K562 (cell line): Measurements from ENCODE around the gene DAB2.

Source experiments
- EP300 ChIP-seq: IDR thresholded peaks from 2 replicates; pipeline ENCODE4 v1.6.1; 2012; ENCODE audit warnings: low read length, improper control_type of control experiment
- KLF13 ChIP-seq: fragments of 450-650 bp; IDR thresholded peaks from 2 replicates; pipeline ENCODE4 v1.6.1; 2016; ENCODE audit warnings: missing genetic modification characterization, low read depth, mild to moderate bottlenecking, missing compliant biosample characterization, moderate library complexity, borderline replicate concordance
- POLR2AphosphoS5 ChIP-seq: IDR thresholded peaks from 2 replicates; pipeline ENCODE4 v1.6.1; 2011; ENCODE audit warnings: mild to moderate bottlenecking, low read depth, low read length, moderate library complexity; ENCODE audit not compliant: control insufficient read depth, insufficient read depth
- RBM17 ChIP-seq: fragments of 200-400 bp; formaldehyde crosslinking; IDR thresholded peaks from 2 replicates; pipeline ENCODE4 v1.6.1; 2017; ENCODE audit warnings: low read depth, mild to moderate bottlenecking, low read length, borderline replicate concordance
- SREBF2 ChIP-seq: sonication (generic); formaldehyde crosslinking; IDR thresholded peaks from 2 replicates; pipeline ENCODE4 v1.4.0; 2020; ENCODE audit warnings: mild to moderate bottlenecking, missing genetic modification reagents
- ZNF224 ChIP-seq: sonication (generic); formaldehyde crosslinking; IDR thresholded peaks from 2 replicates; pipeline ENCODE4 v1.8.0; 2022; ENCODE audit warnings: mild to moderate bottlenecking, missing genetic modification reagents
- ZNF3 ChIP-seq: fragments of 250-450 bp; sonication (Bioruptor Pico); IDR thresholded peaks from 2 replicates; pipeline ENCODE4 v1.5.0; 2021; ENCODE audit warnings: mild to moderate bottlenecking, moderate library complexity
- ZNF436 ChIP-seq: fragments of 250-450, 450-650 bp; sonication (Bioruptor Pico); formaldehyde crosslinking; IDR thresholded peaks from 2 replicates; pipeline ENCODE4 v1.7.0; 2020; ENCODE audit warnings: mild to moderate bottlenecking
- TF ChIP-seq, protein P1 (sequence below), 3 experiments: IDR thresholded peaks in 2 of 3; conservative IDR thresholded peaks in 1 of 3; 2 replicates each; pipeline ENCODE4 v1.5.1; 2011 to 2012; ENCODE audit warnings: low read length in 3 of 3, mild to moderate bottlenecking in 3 of 3, control low read depth in 2 of 3, improper control_type of control experiment in 1 of 3, inconsistent platforms in 1 of 3, low read depth in 1 of 3, mixed read lengths in 1 of 3, moderate library complexity in 1 of 3; ENCODE audit not compliant: insufficient read depth in 2 of 3
- TF ChIP-seq, protein P2 (sequence below), 2 experiments: fragments of 450-650 bp; formaldehyde crosslinking in 1 of 2; IDR thresholded peaks; 2 replicates each; pipeline versions ENCODE4 v1.4.0 to v1.6.1; 2014 to 2020; ENCODE audit warnings: mild to moderate bottlenecking in 2 of 2, borderline replicate concordance in 1 of 2, low read depth in 1 of 2
- TF ChIP-seq, protein P3 (sequence below): sonication (generic); formaldehyde crosslinking; IDR thresholded peaks from 2 replicates; pipeline ENCODE4 v1.8.0; 2022; ENCODE audit warnings: mild to moderate bottlenecking, missing genetic modification reagents

DNA sequence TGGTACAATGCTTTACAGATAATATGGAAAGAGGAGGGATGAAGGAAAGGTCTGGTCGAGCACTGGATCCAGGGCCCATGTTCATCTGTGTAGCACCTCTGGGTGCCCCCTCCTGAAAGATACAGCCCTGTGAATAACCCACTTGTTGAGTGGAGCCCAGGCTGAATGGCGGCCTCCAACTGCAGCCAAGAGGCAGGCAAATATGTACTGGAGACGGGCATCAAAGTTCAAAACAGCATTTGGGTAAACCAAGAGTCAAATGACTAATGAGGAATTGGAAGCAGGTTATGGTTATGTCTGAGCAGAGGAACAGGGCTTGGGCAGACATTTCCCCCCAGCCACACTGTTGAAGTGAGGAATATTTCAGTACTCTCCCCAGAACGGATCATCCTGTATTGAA lies 61.6 kb downstream of the DAB2 start:
- TF ChIP-seq, protein P1, sequence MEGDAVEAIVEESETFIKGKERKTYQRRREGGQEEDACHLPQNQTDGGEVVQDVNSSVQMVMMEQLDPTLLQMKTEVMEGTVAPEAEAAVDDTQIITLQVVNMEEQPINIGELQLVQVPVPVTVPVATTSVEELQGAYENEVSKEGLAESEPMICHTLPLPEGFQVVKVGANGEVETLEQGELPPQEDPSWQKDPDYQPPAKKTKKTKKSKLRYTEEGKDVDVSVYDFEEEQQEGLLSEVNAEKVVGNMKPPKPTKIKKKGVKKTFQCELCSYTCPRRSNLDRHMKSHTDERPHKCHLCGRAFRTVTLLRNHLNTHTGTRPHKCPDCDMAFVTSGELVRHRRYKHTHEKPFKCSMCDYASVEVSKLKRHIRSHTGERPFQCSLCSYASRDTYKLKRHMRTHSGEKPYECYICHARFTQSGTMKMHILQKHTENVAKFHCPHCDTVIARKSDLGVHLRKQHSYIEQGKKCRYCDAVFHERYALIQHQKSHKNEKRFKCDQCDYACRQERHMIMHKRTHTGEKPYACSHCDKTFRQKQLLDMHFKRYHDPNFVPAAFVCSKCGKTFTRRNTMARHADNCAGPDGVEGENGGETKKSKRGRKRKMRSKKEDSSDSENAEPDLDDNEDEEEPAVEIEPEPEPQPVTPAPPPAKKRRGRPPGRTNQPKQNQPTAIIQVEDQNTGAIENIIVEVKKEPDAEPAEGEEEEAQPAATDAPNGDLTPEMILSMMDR (IDR thresholded peaks at IDR 0.05 in 2 of 3, conservative IDR thresholded peaks at IDR 0.05 in 1 of 3; ENCODE audit: insufficient read depth in 2 of 3, low read depth in 1 of 3, low read length in 3 of 3), result no peak
- TF ChIP-seq KLF13, result no peak
- TF ChIP-seq ZNF3 (CRISPR knock-in tag), result no peak
- TF ChIP-seq ZNF436 (CRISPR knock-in tag), result no peak
- TF ChIP-seq, protein P2, sequence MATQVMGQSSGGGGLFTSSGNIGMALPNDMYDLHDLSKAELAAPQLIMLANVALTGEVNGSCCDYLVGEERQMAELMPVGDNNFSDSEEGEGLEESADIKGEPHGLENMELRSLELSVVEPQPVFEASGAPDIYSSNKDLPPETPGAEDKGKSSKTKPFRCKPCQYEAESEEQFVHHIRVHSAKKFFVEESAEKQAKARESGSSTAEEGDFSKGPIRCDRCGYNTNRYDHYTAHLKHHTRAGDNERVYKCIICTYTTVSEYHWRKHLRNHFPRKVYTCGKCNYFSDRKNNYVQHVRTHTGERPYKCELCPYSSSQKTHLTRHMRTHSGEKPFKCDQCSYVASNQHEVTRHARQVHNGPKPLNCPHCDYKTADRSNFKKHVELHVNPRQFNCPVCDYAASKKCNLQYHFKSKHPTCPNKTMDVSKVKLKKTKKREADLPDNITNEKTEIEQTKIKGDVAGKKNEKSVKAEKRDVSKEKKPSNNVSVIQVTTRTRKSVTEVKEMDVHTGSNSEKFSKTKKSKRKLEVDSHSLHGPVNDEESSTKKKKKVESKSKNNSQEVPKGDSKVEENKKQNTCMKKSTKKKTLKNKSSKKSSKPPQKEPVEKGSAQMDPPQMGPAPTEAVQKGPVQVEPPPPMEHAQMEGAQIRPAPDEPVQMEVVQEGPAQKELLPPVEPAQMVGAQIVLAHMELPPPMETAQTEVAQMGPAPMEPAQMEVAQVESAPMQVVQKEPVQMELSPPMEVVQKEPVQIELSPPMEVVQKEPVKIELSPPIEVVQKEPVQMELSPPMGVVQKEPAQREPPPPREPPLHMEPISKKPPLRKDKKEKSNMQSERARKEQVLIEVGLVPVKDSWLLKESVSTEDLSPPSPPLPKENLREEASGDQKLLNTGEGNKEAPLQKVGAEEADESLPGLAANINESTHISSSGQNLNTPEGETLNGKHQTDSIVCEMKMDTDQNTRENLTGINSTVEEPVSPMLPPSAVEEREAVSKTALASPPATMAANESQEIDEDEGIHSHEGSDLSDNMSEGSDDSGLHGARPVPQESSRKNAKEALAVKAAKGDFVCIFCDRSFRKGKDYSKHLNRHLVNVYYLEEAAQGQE (IDR thresholded peaks at IDR 0.05; ENCODE audit: borderline replicate concordance), result no peak
- TF ChIP-seq, protein P2 (CRISPR knock-in tag; IDR thresholded peaks at IDR 0.05; ENCODE audit: low read depth), result no peak
- TF ChIP-seq ZNF224 (CRISPR knock-in tag), result no peak
- no peak for TF ChIP-seq RBM17
- TF ChIP-seq SREBF2 (CRISPR knock-in tag), result no peak
- TF ChIP-seq EP300, result no peak
- TF ChIP-seq, protein P3, sequence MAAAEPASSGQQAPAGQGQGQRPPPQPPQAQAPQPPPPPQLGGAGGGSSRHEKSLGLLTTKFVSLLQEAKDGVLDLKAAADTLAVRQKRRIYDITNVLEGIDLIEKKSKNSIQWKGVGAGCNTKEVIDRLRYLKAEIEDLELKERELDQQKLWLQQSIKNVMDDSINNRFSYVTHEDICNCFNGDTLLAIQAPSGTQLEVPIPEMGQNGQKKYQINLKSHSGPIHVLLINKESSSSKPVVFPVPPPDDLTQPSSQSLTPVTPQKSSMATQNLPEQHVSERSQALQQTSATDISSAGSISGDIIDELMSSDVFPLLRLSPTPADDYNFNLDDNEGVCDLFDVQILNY, result no peak
- TF ChIP-seq POLR2AphosphoS5, result no peak
